GM19372 (cell line): ENCODE results near the gene TAF3.
"Not testable (repeated sequence)": the region's sequence is repeated elsewhere in the genome, so short reads cannot be mapped to it uniquely, and the experiment has no call there.

Source experiments
- ATAC-seq: cut with Tn5 transposase; IDR thresholded peaks from one replicate; pipeline ENCODE4 v1.9.1; 2021; ENCODE audit warnings: mild to moderate bottlenecking, low read depth, moderate library complexity; ENCODE audit not compliant: unreplicated experiment

TAF3 gene

DNA sequence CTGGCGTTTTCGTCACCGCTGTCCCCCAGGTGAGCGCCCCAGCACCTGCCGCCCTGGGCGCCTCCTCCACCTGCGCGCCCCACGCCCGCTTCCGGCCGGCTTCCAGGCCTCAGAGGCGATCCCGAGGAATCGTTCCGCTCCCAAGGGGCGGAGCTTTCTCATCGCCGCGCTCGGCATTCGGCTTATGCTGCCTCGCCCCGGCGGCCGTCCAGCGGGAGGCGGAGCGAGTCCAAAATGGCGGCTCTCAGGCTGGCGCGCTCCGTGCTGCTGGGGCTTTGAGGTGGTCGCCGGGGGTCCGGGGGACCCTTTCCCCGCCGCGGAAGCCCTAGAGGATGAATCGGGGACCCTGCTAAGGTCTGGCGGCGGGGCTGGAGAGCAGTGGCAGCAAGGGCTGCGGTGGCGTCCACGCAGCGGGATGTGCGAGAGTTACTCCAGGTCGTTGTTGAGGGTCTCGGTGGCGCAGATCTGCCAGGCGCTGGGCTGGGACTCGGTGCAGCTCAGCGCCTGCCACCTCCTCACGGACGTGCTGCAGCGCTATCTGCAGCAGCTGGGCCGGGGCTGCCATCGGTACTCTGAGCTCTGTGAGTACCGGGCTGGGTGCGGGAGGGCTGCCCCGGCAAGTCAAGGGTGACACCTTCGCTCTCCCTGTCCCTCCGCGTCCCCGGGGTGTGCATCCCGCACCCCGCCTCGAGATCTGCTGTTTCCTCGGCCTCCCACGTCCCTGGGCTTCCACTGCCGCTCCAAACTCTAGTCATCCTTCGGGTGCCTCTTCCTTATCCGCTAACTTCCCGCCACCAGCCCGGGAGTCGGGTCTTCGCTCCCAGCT is at the start of gene TAF3:
TAF3 (plus strand) TSS at position 211 of the 826 bp plus-strand sequence; CDS start at position 416, 205 bp downstream.
- peak; percentile 79 for ATAC-seq

DNA sequence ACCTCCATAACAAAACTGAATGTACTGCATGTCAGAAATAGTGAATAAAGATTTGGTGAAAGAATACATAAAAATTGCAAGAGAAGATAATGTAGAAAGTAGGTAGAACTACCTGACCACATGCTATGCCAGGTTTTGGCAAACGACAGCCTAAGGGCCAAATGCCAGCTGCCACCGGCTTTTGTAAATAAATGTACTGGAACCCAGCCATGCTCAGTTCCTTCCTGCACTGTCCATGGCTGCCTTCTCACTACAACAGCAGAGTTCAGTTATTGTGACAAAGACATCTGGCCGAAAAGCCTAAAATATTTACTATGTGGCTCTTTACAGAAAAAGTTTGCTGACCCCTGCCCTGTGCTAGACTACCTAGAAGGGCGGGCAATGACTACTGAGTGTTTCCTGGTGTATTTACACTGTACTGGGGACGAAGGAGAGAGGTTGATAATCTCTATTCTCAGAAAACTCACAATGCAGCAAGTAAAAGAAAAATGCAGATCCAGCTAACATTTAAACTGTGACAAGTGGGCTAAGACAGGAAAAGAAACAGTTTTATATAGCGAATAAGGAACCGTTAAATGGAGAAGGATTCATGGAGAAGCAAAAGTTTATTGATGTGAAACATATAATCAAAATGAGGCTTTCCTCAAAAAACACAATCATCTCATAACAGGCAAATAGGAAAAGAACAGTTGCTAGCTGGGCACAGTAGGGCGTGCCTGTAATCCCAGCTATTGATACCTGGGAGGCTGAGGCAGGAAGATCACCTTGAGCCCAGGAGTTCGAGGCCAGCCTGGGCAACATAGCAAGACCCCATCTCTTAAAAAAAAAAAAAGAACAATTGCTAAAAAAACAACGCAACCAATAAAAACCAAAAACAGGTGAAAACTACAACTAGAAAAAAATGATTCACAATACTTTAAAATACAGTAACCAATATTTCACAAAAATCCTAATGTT is 44.2 kb upstream of the TAF3 start:
- no peak for ATAC-seq

- ATAC-seq = no peak
Measured at GRCh38 chr10:7776777-7777176, 41.5 kb upstream of the TAF3 start.

- not testable (repeated sequence) for ATAC-seq
Measured at GRCh38 chr10:7782194-7782593, 36.1 kb upstream of the TAF3 start.

DNA sequence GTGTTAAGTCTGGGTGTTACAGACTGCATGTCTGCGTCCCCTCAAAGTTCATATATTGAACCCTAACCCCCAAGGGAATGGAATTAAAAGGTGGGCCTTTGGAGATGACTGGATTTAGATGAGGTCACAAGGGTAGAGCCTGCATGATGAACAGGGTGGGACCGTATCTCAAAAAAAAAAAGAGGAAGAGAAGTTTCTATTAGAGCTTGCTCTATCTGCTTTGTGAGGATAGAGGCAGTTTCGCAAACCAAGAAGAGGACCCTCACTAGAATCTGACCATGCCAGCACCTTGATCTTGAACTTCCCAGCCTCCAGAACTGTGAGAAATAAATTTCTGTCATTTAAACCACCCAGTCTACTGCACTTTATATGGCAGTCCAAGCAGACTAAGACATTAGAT is 31.9 kb upstream of the TAF3 start:
- ATAC-seq = no peak

GRCh38 chr10:7787150-7787856 is 31.0 kb upstream of the TAF3 start:
- peak; percentile 6 for ATAC-seq

DNA sequence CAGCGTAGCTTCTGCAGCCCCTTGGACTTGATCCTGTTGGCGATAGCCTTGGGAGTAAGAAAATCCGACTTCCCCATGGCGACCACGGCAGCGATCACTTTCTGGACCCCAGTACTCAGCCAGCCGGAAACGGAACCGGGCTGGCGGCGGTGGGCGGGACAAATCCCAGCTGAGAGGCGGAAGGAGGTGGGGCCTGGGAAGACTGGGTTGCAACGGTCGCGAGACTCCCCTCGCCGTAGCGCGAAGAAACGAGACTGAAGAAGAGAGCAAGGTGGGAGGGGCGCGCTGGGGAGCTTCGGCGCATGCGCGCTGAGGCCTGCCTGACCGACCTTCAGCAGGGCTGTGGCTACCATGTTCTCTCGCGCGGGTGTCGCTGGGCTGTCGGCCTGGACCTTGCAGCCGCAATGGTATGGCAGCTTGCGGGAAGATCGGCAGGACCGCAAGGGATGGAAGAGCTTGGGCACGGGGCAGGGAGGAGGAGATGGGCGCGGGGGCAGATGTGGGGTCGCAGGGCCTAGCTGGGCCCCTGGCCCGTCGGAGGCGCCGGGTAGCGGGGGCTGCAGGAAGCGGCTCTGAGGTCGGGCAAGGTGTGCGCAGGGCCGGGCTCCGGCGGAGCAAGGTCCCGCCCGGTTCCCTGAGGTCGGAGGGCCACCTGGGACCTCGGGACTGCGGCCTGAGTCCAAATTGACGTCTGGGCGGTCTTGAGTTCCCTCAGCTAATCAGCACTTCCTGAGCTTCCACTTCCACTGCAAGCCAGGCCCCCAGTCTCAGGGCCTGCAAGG is 30.3 kb upstream of the TAF3 start, which contains the start of the genes ATP5F1C and KIN:
ATP5F1C (plus strand) TSS at position 321 of the 782 bp plus-strand sequence; CDS start at position 352, 31 bp downstream.
KIN (minus strand) TSS at position 137 of the 782 bp plus-strand sequence; CDS start at position 77, 60 bp downstream.
- peak; percentile 92 for ATAC-seq

DNA sequence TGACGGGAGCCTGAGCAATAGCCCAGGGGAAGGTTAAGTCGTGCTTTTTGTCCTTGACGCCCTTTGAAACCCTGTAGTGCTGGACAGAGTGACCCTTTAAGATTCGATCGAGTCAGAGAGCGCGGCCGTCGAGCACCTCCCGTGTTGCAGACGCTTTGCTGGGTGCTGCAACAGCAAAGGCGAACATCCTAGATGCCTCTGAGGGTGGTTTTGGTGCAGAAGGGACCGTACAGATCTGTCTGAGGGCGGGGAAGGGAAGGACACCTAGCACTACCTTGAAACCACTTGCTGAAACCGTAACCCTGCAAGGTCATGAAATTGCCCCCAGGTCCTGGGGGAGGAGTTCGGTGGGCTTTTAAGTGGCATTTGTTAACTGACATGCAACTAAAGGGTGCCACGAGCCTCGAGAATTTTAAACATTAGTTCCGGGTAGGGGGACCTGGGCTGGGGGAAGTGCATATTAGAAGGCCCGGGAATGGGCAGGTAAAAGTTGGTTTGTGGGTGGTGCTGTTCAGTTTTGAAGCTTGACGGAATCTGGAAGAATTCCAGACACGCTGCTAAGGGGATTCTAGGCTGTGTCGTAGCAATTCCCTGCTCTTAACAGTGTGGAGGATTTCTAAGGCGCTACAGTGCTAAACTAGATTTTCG is 29.5 kb upstream of the TAF3 start:
- ATAC-seq = peak; percentile 6

GRCh38 chr10:7789390-7789789 is 28.9 kb upstream of the TAF3 start:
- no peak for ATAC-seq

- no peak for ATAC-seq
Measured at GRCh38 chr10:7792541-7792940, 25.8 kb upstream of the TAF3 start.

GRCh38 chr10:7794251-7795026 is 23.9 kb upstream of the TAF3 start:
- ATAC-seq = no peak

DNA sequence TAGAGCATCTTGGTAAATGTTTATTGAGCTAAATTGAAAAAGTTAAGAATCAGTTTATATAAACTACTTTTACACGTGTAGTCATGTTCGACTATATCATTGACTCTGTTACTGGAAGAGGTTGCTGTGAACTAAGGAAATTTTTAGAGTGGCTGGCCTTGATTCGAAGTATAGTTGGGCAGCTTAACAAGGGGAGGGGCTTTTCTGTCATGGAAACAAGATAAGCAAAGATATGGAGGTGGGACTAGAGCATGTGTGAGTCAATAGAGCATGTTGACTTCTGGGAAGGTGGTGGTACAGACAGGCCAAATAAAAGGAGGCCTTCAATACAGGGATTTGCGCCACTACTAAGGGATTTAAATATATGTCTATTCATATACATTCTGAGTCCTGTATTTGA is 22.7 kb upstream of the TAF3 start:
- no peak for ATAC-seq

- no peak for ATAC-seq
Measured at GRCh38 chr10:7797582-7797981, 20.7 kb upstream of the TAF3 start.

- no peak for ATAC-seq
Measured at GRCh38 chr10:7802606-7803005, 15.7 kb upstream of the TAF3 start.

DNA sequence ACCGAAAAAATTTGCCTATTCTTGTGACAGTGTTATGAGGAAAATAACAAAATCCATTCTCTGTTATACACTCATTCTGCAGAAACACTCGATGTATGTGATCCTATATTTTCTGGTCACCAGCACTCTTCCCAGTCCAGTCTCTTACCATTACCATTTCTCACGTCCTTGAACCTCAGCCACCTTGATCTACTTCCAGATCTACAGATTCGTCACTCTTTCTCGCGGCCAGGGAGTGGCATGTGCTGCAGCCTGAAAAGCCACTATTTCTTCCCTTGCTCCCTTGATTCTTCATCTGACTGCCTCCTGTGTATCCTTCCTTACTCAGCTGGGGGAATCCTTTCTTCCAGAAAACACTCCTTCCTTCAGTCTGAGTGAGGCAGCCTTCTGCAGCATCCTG is 14.1 kb upstream of the TAF3 start:
- ATAC-seq = no peak

DNA sequence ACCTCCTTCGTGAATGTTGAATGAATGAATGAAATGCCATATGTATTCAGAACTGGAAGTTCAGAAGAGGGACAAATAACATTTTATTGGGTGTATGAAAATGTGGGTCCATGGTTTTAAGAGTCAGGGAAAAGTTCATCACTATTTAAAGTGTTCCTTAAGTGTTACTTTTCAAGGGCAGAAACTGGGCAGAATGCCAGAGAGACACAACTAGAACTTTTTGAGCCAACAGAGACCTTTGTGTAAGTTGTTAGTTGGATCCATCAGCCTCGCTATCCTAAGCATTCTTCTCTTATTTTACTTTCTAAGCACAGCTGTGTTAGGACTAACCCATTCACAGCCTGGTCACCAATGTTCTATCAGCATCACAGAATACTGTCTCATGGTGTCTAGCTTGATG is 13.6 kb upstream of the TAF3 start:
- ATAC-seq = no peak

DNA sequence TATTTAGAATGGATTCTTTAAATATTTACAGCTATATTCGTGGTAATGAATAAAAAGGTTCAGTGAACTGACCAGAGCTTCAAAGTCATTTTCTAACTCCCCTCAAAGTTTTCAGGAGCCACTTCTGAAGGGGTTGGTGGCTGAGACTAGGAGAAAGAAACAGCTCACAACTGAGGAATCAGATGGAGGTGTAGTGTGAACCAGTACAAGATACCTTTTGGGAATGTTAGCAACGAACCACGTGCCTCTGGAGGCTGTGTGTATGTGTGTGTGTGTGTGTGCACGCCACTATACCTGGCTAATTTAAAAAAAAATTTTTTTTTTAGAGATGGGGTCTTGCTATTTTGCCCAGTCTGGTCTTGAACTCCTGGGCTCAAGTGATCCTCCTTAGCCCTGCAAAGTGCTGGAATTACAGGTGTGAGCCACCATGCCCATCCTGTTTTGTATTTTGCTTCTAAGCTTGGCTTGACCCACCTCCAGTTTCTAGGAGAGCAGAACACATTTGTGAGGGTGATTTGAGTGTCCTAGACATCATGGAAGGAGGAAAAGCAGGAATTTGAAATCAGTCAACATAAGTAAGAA is 9.5 kb upstream of the TAF3 start:
- no peak for ATAC-seq

DNA sequence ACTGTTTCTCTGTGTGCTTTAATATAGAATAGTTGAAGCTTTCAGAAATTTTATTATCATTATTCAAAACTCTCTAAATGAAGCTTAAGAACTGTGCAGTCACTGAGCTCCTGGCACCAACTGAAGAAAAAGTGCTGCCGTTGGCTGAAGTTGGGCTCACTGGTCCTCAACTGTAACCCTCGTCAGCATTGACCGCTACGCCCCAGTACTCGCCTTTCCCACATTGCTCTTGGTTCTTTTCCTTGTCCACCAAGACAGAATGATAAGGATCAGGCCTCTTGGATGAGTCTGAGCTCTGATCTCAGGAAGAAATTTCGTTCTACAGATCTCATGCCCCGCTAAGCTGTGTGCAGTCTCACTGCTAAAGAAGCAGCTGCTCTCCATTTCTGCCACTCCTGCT is 7.9 kb upstream of the TAF3 start:
- no peak for ATAC-seq
